Measurements from ENCODE around the gene TRIO. TPM values are rescaled to one million over a fixed set of nuclear protein-coding genes. Genes with fewer than 3 reads are reported as not detected.

The TRIO gene
- total and polyA plus RNA-seq, 4 donors = 22.0 to 374 (median 191) TPM

DNA sequence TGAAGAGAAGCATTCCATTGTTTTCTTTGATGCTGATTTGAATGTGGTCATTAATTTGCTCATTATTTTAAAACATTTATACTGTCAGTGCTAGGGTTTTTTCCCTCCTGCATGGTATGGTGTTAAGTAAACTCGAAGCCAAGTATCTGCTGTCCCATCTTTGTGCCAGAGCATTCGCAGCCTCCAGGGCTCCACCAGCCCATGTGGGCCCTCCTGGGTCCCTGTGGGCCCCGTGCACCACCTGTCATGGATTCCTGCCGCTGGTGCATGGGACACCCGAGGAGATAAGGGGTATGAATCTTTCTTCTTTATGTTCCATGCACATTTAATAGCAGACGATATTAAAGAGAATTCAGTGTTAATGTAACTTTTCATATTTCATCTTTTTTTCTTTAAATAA, 95.1 kb downstream of the TRIO start:
- intact Hi-C loops (cut with DNase I) = no loop called here
- H3K27ac ChIP-seq (ENCODE audit: low read depth in 1 of 2, low read length in 2 of 2) = no peak overlapping the region
- H3K27me3 ChIP-seq (ENCODE audit: control insufficient read depth in 1 of 2, insufficient read depth in 2 of 2, low read length in 1 of 2) = no peaks in the 10 kb centered on the region
- no peak overlapping the region for H3K4me3 ChIP-seq (ENCODE audit: low read length in 2 of 2)
- no peaks in the 10 kb centered on the region for H3K36me3 ChIP-seq (ENCODE audit: control insufficient read depth in 1 of 2, insufficient read depth in 2 of 2, low read length in 1 of 2)
- WGBS, 2 donors = 85 to 87% methylated on average over 6 of the region's 6 CpGs
- peaks cover 3 to 5% of the 10 kb centered on the region in 2 donors for H3K4me1 ChIP-seq (ENCODE audit: control insufficient read depth in 1 of 2, insufficient read depth in 2 of 2, low read length in 2 of 2)
- DNase-seq (no peak), ATAC-seq (ENCODE audit: low FRiP score) (no peak)
- H3K9me3 ChIP-seq (ENCODE audit: control insufficient read depth, low read length) = no peaks in the 10 kb centered on the region

DNA sequence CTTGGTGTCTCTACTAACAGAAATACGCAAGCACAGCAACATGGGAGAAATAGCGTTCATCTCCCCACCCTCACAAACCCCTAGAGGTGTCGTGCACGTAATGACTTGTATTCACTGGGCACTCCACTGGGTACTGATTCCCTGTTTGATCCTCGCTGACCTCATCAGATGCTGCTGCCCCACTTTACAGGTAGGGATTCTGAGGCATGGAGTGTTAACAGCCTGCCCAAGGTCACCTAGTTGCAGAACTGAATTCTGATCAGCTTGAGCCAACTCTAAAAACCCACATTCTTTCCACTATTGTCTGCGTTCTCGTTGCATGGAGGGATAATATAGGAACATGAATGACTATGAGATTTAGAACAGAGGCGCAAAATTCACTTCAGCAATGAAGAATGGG, 96.3 kb downstream of the TRIO start:
- Histone ChIP-seq H3K9me3 (ENCODE audit: control insufficient read depth, low read length) (no peaks in the 10 kb centered on the region), H3K27ac (ENCODE audit: low read depth in 1 of 2, low read length in 2 of 2) (no peak overlapping the region), H3K4me1 (ENCODE audit: control insufficient read depth in 1 of 2, insufficient read depth in 2 of 2, low read length in 2 of 2) (peaks cover 3 to 5% of the 10 kb centered on the region in 2 donors), H3K36me3 (ENCODE audit: control insufficient read depth in 1 of 2, insufficient read depth in 2 of 2, low read length in 1 of 2) (no peaks in the 10 kb centered on the region), H3K27me3 (ENCODE audit: control insufficient read depth in 1 of 2, insufficient read depth in 2 of 2, low read length in 1 of 2) (no peaks in the 10 kb centered on the region), H3K4me3 (ENCODE audit: low read length in 2 of 2) (no peak overlapping the region)
- intact Hi-C loops (cut with DNase I) = no loop called here
- no peak for ATAC-seq (ENCODE audit: low FRiP score)
- DNase-seq = no peak
- WGBS, 2 donors = 92 to 95% methylated on average over 8 of the region's 8 CpGs

- no peak for DNase-seq
- ATAC-seq (ENCODE audit: low FRiP score) = no peak
- Histone ChIP-seq H3K4me3 (ENCODE audit: low read length in 2 of 2) (no peak overlapping the region), H3K27me3 (ENCODE audit: control insufficient read depth in 1 of 2, insufficient read depth in 2 of 2, low read length in 1 of 2) (no peaks in the 10 kb centered on the region), H3K9me3 (ENCODE audit: control insufficient read depth, low read length) (no peaks in the 10 kb centered on the region), H3K27ac (ENCODE audit: low read depth in 1 of 2, low read length in 2 of 2) (no peak overlapping the region), H3K4me1 (ENCODE audit: control insufficient read depth in 1 of 2, insufficient read depth in 2 of 2, low read length in 2 of 2) (peaks cover 3 to 5% of the 10 kb centered on the region in 2 donors), H3K36me3 (ENCODE audit: control insufficient read depth in 1 of 2, insufficient read depth in 2 of 2, low read length in 1 of 2) (no peaks in the 10 kb centered on the region)
- intact Hi-C loops (cut with DNase I) = no loop called here
- 69 to 76% methylated on average over 2 of the region's 2 CpGs for WGBS, 2 donors
Measured at GRCh38 chr5:14239951-14240350, 96.8 kb downstream of the TRIO start.

DNA sequence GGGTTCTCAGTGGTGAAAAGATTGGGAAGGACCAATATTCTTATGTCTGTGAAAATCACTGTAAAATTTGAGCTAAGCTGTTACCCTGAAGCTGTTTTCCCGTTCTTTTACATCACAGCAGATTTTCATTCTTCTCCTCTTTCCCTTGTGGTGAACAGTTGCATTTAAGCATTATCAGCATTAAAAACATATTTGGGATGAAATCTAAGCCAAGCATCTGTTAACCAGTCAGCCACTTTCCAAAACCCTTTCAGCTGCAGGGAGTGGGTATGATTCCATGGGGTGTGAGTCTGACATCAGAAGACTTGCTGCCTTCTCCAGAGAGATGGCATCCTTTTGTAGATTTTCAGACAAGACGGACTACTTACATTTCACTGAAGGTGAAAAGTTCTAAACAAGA, 97.2 kb downstream of the TRIO start:
- no peak overlapping the region for H3K27ac ChIP-seq (ENCODE audit: low read depth in 1 of 2, low read length in 2 of 2)

DNA sequence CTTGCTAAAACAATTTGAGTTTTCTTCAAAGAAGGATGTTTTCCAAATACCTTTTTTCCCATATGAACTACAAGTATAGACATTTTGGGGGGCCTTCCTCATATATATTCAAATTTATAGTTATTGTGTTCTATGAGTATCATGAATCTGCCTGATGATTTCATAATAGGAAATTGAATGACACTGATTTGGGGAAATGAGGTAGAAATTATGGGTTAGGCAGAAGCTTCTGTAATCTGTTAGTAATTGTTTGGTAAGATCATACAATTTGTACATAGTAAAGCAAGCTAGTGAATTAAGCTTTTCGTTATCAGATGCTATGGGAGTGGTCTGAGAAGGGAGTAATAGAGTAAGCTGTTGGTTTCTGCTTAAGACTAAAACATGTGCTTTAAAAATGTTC, 98.0 kb downstream of the TRIO start:
- Histone ChIP-seq H3K27me3 (ENCODE audit: control insufficient read depth in 1 of 2, insufficient read depth in 2 of 2, low read length in 1 of 2) (no peaks in the 10 kb centered on the region), H3K27ac (ENCODE audit: low read depth in 1 of 2, low read length in 2 of 2) (no peak overlapping the region), H3K4me1 (ENCODE audit: control insufficient read depth in 1 of 2, insufficient read depth in 2 of 2, low read length in 2 of 2) (peaks cover 3 to 5% of the 10 kb centered on the region in 2 donors), H3K4me3 (ENCODE audit: low read length in 2 of 2) (no peak overlapping the region), H3K9me3 (ENCODE audit: control insufficient read depth, low read length) (no peaks in the 10 kb centered on the region), H3K36me3 (ENCODE audit: control insufficient read depth in 1 of 2, insufficient read depth in 2 of 2, low read length in 1 of 2) (no peaks in the 10 kb centered on the region)
- 71 to 76% methylated on average over 1 of the region's 1 CpG for WGBS, 2 donors
- no peak for ATAC-seq (ENCODE audit: low FRiP score)
- DNase-seq = no peak
- intact Hi-C loops (cut with DNase I) = no loop called here

More for the DNA sequence above, 97.2 kb downstream of the TRIO start:
- 33 to 46% methylated on average over 2 of the region's 2 CpGs for WGBS, 2 donors
- intact Hi-C loops (cut with DNase I) = no loop called here
- Histone ChIP-seq H3K4me3 (ENCODE audit: low read length in 2 of 2) (no peak overlapping the region), H3K9me3 (ENCODE audit: control insufficient read depth, low read length) (no peaks in the 10 kb centered on the region), H3K36me3 (ENCODE audit: control insufficient read depth in 1 of 2, insufficient read depth in 2 of 2, low read length in 1 of 2) (no peaks in the 10 kb centered on the region), H3K4me1 (ENCODE audit: control insufficient read depth in 1 of 2, insufficient read depth in 2 of 2, low read length in 2 of 2) (peaks cover 3 to 5% of the 10 kb centered on the region in 2 donors), H3K27me3 (ENCODE audit: control insufficient read depth in 1 of 2, insufficient read depth in 2 of 2, low read length in 1 of 2) (no peaks in the 10 kb centered on the region)
- DNase-seq (no peak), ATAC-seq (ENCODE audit: low FRiP score) (no peak)

DNA sequence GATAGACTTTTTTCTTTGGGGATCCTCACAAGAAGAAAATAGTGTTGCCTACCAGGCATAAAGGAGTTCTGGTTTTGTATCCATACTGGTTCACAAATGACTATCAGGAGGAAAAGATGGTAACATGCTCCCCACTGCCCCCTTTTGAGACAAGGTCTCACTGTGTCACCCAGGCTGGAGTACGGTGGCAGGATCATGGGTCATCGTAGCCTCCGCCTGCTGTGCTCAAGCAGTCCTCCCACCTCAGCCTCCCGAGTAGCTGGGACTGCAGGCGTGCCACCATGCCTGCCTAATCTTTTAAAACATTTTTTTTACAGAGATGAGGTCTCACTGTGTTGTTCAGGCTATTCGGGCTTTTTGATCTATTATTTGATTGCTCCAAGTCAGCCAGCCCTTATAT, 99.3 kb downstream of the TRIO start:
- H3K27me3 ChIP-seq (ENCODE audit: control insufficient read depth in 1 of 2, insufficient read depth in 2 of 2, low read length in 1 of 2) = no peaks in the 10 kb centered on the region
- H3K27ac ChIP-seq (ENCODE audit: low read depth in 1 of 2, low read length in 2 of 2) = no peak overlapping the region
- no peak overlapping the region for H3K4me3 ChIP-seq (ENCODE audit: low read length in 2 of 2)
- no peaks in the 10 kb centered on the region for H3K9me3 ChIP-seq (ENCODE audit: control insufficient read depth, low read length)
- 87 to 98% methylated on average over 6 of the region's 6 CpGs for WGBS, 2 donors
- peaks cover 0 to 5% of the 10 kb centered on the region in 2 donors for H3K4me1 ChIP-seq (ENCODE audit: control insufficient read depth in 1 of 2, insufficient read depth in 2 of 2, low read length in 2 of 2)
- ATAC-seq (ENCODE audit: low FRiP score) = no peak
- intact Hi-C loops (cut with DNase I) = no loop called here
- H3K36me3 ChIP-seq (ENCODE audit: control insufficient read depth in 1 of 2, insufficient read depth in 2 of 2, low read length in 1 of 2) = no peaks in the 10 kb centered on the region
- DNase-seq = no peak

- 91 to 93% methylated on average over 7 of the region's 7 CpGs for WGBS, 2 donors
- Histone ChIP-seq H3K27ac (ENCODE audit: low read depth in 1 of 2, low read length in 2 of 2) (no peak overlapping the region), H3K4me1 (ENCODE audit: control insufficient read depth in 1 of 2, insufficient read depth in 2 of 2, low read length in 2 of 2) (peaks cover 0 to 5% of the 10 kb centered on the region in 2 donors), H3K36me3 (ENCODE audit: control insufficient read depth in 1 of 2, insufficient read depth in 2 of 2, low read length in 1 of 2) (no peaks in the 10 kb centered on the region), H3K9me3 (ENCODE audit: control insufficient read depth, low read length) (no peaks in the 10 kb centered on the region), H3K4me3 (ENCODE audit: low read length in 2 of 2) (no peak overlapping the region), H3K27me3 (ENCODE audit: control insufficient read depth in 1 of 2, insufficient read depth in 2 of 2, low read length in 1 of 2) (no peaks in the 10 kb centered on the region)
- intact Hi-C loops (cut with DNase I) = no loop called here
- DNase-seq (no peak), ATAC-seq (ENCODE audit: low FRiP score) (no peak)
Measured at GRCh38 chr5:14242871-14243383, 99.8 kb downstream of the TRIO start.

DNA sequence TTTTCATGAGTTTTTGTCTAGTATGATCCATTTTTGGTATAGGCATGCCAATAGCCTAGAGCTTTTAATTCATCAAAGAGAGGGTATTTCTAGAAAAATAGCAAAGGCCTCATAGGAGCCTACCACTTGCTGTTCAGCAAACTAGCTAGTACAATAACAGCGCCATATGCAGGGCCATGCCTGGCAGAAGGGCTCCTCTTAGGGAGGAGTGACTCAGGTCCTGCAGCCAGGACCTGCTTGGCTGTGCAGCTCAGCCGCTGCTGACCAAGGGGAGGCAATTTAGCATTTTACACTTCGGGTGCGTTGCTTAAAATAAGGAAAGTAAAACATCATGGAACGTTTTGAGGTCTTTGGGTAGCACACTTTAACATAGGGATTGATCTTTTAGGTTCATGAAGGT, 100.6 kb downstream of the TRIO start:
- intact Hi-C loops (cut with DNase I) = no loop called here
- Histone ChIP-seq H3K27ac (ENCODE audit: low read depth in 1 of 2, low read length in 2 of 2) (no peak overlapping the region), H3K9me3 (ENCODE audit: control insufficient read depth, low read length) (no peaks in the 10 kb centered on the region), H3K4me3 (ENCODE audit: low read length in 2 of 2) (no peak overlapping the region), H3K27me3 (ENCODE audit: control insufficient read depth in 1 of 2, insufficient read depth in 2 of 2, low read length in 1 of 2) (no peaks in the 10 kb centered on the region), H3K36me3 (ENCODE audit: control insufficient read depth in 1 of 2, insufficient read depth in 2 of 2, low read length in 1 of 2) (no peaks in the 10 kb centered on the region), H3K4me1 (ENCODE audit: control insufficient read depth in 1 of 2, insufficient read depth in 2 of 2, low read length in 2 of 2) (peaks cover 0 to 5% of the 10 kb centered on the region in 2 donors)
- WGBS, 2 donors = 86 to 89% methylated on average over 5 of the region's 5 CpGs
- DNase-seq = no peak
- no peak for ATAC-seq (ENCODE audit: low FRiP score)

GRCh38 chr5:14244721-14245120, 101.6 kb downstream of the TRIO start:
- H3K36me3 ChIP-seq (ENCODE audit: control insufficient read depth in 1 of 2, insufficient read depth in 2 of 2, low read length in 1 of 2) = no peaks in the 10 kb centered on the region
- WGBS, 2 donors = 92 to 97% methylated on average over 6 of the region's 6 CpGs
- H3K4me3 ChIP-seq (ENCODE audit: low read length in 2 of 2) = no peak overlapping the region
- intact Hi-C loops (cut with DNase I) = no loop called here
- no peaks in the 10 kb centered on the region for H3K9me3 ChIP-seq (ENCODE audit: control insufficient read depth, low read length)
- ATAC-seq (ENCODE audit: low FRiP score) (no peak), DNase-seq (no peak)
- no peaks in the 10 kb centered on the region for H3K27me3 ChIP-seq (ENCODE audit: control insufficient read depth in 1 of 2, insufficient read depth in 2 of 2, low read length in 1 of 2)
- no peak overlapping the region for H3K27ac ChIP-seq (ENCODE audit: low read depth in 1 of 2, low read length in 2 of 2)
- peaks cover 0 to 4% of the 10 kb centered on the region in 2 donors for H3K4me1 ChIP-seq (ENCODE audit: control insufficient read depth in 1 of 2, insufficient read depth in 2 of 2, low read length in 2 of 2)

Measured in aorta (tissue), 5 donors.